Heart left ventricle (tissue), 13 donors: Measurements from ENCODE around the gene CPA5.

ENCODE experiments used
- CTCF ChIP-seq, 12 donors: fragments of 200-600 bp; sonication (generic) in 4 of 12; IDR thresholded peaks; one replicate each; pipeline versions ENCODE4 v1.5.0 to v1.8.0; 2018 to 2022; ENCODE audit warnings: antibody characterized with exemption in 12 of 12, mild to moderate bottlenecking in 5 of 12
- POLR2A ChIP-seq, 2 donors: fragments of 450-650 bp; IDR thresholded peaks; one replicate each; pipeline ENCODE4 v1.6.1; 2017; ENCODE audit warnings: antibody characterized with exemption in 2 of 2, mild to moderate bottlenecking in 2 of 2, moderate library complexity in 2 of 2
- donor health status: ischemic (EF 13 %, LVEDD 7.1; RV severe dilation, severe dysfunction).
- donor health status: DM: no; HTN: yes; CAD: no.
- donor health status: DM: no; HTN: no; CAD: no.
- donor health status: ischemic (EF 25% LVEDD 6.9; RV normal size, moderate dysfunction).
- donor health status: ischemic (EF 25% LVEDD 5.7; RV mildly dilated, moderate dysfunction).
- donor health status: ischemic (EF 35%, LVEDD 5.7; RV mildly dilated, moderate dysfunction).
- donor health status: nonischemic (EF 11% LVEDD 7.7; RV severe dilation, severe dysfunction).
- donor health status: DM: yes; HTN: yes; CAD: no.
- donor health status: PGD.
- donor health status: ischemic (EF 29% LVEDD 5.4; RV normal size, mild dysfunction).
- donor health status: nonischemic (EF 23%, LVEDD 6.1; RV moderate dilation, normal function).

GRCh38 chr7:130366564-130366963 is 21.9 kb downstream of the CPA5 start:
- no peak for TF ChIP-seq CTCF (IDR thresholded peaks at IDR 0.05)
- no peak for TF ChIP-seq POLR2A (IDR thresholded peaks at IDR 0.05)
